Stimulated activated CD8-positive, alpha-beta memory T cell treated with anti-CD3 and anti-CD28 coated beads, Interleukin-7, amount 100 ng/mL, for 4 hours (primary cell): ENCODE measurements around the gene FAM236A.
"Not testable (repeated sequence)": the region's sequence is repeated elsewhere in the genome, so short reads cannot be mapped to it uniquely, and the experiment has no call there.

Experiments used
- DNase-seq, 2 donors: peaks; one replicate each; pipeline ENCODE4 v3.0.0-alpha.2; 2020; ENCODE audit warnings: low read depth in 2 of 2

Gene FAM236A

GRCh38 chrX:72937906-72938305 lies at the start of gene FAM236A:
TSS of gene FAM236A (plus strand) at chrX:72938206. CDS start at chrX:72938263, 57 bp downstream.
- DNase-seq, result not testable (repeated sequence)

- not testable (repeated sequence) for DNase-seq
Observed at GRCh38 chrX:72889740-72890139, 48.3 kb upstream of the FAM236A start.

- not testable (repeated sequence) for DNase-seq
Observed at GRCh38 chrX:72912315-72912714, 25.7 kb upstream of the FAM236A start, which contains the start of gene FAM236C. TSS of gene FAM236C (plus strand) at chrX:72912615. CDS start at chrX:72912715, 100 bp downstream.

- DNase-seq, result not testable (repeated sequence)
Observed at GRCh38 chrX:72916096-72916495, 21.9 kb upstream of the FAM236A start.

- not testable (repeated sequence) for DNase-seq
Observed at GRCh38 chrX:72932283-72932682, 5.7 kb upstream of the FAM236A start.

GRCh38 chrX:72936455-72936854 lies 1.6 kb upstream of the FAM236A start:
- not testable (repeated sequence) for DNase-seq

GRCh38 chrX:72936882-72937455 lies 1.0 kb upstream of the FAM236A start:
- not testable (repeated sequence) for DNase-seq

GRCh38 chrX:72942272-72942671 lies 4.3 kb downstream of the FAM236A start:
- DNase-seq, result not testable (repeated sequence)

GRCh38 chrX:72943035-72943818 lies 5.2 kb downstream of the FAM236A start:
- DNase-seq, result not testable (repeated sequence)

GRCh38 chrX:72943819-72944169 lies 5.8 kb downstream of the FAM236A start, which contains the start of gene DMRTC1:
TSS of gene DMRTC1 (minus strand) at chrX:72943837. CDS start at chrX:72875694, 68,143 bp downstream.
- not testable (repeated sequence) for DNase-seq

- DNase-seq, result not testable (repeated sequence)
Observed at GRCh38 chrX:72959971-72960370, 22.0 kb downstream of the FAM236A start.

GRCh38 chrX:72971859-72972258 lies 33.9 kb downstream of the FAM236A start:
- DNase-seq, result not testable (repeated sequence)

GRCh38 chrX:72974885-72975284 lies 36.9 kb downstream of the FAM236A start:
- not testable (repeated sequence) for DNase-seq

- DNase-seq, result not testable (repeated sequence)
Observed at GRCh38 chrX:72980894-72981469, 43.0 kb downstream of the FAM236A start.
